Fibroblast of upper back skin (primary cell): ENCODE data around the gene PHF12.
A peak's percentile ranks its signal among the peaks of the same experiment; 100 is the strongest.
"Not testable (repeated sequence)": the region's sequence is repeated elsewhere in the genome, so short reads cannot be mapped to it uniquely, and the experiment has no call there.

ENCODE experiments used
- DNase-seq: peaks from one replicate; pipeline ENCODE4 v3.0.0-alpha.2; 2013

Gene PHF12

DNA sequence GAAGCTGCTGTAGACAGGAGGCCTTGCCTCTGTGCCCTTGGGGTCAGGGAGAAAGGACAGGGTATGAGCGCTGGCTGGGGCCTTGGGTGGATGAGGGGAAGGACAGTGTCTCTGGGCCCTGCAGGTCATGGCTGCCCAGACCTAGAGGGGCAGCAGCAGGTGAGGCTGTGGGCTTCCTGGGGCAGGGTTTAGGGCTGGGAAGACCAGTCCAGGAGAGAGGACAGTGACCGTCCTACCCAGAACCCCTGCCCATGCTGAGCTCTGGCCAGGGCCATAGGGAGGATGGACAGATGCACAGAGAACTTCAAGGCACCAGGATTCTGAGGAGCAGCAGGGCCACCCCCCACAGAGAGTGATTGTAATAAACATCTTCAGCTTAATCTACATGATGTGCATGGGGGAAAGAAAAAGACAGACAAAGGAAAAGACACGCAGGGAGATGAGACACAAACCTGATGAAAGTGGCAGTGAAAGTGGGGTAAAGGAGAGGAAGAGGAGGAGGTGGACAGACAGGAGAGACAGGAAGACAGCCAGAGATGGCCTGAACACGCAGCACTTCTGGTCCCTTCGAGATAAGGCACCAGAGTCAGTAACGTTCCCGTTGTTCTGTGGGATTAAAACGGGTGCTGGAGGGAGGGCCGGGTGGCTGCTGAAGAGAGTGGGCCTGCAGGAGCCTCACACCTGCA lies 71.3 kb downstream of the PHF12 start:
- no peak for DNase-seq

DNA sequence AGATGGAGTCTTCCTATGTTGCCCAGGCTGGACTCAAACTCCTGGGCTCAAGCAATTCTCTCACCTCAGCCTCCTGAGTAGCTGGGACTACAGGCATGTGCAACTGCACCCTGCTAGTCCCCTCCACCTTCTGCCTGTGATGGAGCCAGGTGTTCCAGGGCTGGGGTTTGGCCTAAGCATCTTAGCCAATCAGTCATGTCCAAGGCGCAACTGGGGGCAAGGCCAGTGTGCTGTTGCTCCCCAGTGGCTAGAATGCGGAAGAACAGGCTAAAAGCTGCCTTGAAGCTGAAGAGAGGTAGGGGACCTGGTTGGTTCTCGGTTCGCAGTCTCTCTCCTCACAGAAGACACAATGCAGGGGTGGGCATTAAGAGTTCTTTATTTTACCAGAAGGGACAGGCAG lies 72.3 kb downstream of the PHF12 start:
- peak; percentile 39 for DNase-seq

DNA sequence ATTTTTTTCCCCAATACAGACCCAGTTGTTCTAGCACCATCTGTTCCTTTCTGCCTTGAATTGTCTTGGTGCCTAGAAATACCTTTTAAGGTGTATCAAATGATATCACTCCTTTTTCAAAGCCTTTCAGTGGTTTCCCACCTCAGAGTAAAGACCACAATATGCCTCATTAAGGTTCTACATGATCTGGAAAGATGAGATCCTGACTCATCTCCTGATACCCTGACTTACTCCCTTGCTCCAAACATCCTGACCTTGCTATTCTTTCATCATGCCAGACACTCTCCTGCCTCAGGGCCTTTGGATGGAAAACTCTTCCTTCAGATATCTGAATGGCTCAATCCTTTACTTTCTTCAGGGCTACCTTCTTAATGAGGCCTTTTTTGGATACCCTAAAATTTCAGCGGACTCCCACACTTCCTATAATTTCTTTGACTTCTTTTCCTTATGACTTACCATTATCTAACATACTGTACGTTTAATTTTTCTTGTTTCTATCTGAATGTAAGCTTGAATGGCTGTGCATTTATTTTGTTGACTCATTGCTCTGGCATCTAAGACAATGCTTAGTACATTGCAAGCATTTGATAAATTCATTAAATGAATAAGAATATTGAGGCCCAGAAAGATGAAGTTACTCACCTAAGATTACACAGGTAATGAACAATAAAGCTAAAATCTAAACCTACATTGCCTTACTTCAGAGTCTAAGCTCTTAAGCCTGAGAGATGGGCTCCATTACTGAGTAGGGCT lies 73.0 kb downstream of the PHF12 start:
- no peak for DNase-seq

DNA sequence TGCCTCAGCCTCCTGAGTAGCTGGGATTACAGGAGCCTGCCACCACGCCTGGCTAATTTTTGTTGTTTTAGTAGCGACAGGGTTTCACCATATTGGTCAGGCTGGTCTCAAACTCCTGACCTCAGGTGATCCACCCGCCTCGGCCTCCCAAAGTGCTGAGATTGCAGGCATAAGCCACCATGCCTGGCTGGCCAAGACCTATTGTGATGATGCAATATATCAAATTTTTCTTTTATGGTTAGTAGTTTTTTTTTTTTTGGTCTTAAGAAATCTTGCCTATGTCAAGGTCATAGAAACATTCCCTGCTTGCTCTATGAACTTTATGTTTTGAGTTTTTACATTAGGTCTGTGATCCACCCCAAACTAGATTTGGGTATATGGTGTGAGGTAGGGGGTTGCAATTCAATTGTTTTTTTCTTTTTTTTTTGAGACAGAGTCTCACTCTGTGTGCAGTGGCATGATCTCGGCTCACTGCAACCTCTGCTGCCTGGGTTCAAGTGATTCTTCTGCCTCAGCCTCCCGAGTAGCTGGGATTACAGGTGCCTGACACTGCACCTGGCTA lies 74.1 kb downstream of the PHF12 start:
- DNase-seq, result not testable (repeated sequence)

DNA sequence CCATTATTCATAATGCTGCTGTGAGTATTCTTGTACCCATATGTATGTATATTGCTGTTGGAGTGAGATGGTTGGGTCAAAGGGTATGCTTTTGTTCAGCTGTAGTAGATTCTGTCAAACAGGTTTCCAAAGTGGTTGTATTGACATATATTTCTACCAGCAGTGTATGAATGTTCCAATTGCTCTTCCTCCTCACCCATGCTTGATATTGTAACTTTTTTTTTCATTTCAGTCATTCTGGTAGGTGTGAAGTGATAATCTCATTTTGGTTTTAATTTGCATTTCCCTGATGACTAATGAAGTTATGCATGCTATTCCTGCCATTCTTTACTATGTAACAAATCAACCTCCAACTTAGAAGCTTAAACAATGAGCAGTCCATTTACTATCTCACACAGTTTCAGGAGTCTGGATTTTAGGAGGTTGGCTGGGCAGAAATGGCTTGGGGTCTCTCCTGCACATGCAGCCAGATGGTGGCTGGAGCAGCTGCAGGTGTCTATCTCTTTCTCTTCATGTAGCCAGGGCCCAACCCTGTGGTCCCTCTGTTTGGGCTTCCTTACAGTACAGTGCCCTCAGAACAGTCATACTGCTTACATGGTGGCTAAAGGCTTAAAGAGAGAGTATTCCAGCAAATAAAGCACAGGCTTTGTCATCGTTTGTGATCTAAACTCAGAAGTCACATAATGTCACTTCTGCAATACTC lies 75.3 kb downstream of the PHF12 start:
- DNase-seq, result no peak

DNA sequence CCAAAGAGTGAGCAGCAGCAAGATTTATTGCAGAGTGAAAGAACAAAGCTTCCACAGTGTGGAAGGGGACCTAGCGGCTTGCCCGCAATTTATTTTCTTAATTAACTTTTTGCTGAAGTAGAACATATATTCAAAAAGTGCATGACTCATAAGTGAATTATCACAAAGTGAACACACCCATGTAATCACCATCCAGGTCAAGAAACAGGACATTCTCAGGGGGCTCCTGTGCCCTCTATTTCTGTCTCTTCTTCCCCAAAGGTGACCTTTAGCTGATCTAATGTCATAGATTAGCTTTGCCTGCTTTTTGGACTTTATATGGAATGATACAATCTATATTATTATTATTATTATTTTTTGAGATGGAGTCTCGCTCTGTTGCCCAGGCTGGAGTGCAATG lies 76.6 kb downstream of the PHF12 start:
- no peak for DNase-seq

DNA sequence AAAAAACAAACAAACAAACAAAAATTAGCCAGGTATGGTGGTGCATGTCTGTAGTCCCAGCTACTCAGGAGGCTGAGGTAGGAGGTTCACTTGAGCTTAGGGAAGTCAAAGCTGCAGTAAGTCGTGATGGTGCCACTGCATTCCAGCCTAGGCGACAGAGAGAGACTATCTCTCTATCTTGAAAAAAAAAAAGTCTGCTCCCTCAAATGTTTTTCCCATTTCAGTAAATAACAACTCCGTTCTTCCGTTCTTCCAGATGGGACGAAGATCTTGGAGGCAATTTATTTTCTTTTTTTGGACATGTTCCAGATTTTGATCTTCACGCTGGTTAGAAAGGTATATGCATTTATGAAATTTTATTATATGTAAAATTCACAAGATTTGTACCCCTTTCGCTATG lies 77.5 kb downstream of the PHF12 start:
- no peak for DNase-seq

DNA sequence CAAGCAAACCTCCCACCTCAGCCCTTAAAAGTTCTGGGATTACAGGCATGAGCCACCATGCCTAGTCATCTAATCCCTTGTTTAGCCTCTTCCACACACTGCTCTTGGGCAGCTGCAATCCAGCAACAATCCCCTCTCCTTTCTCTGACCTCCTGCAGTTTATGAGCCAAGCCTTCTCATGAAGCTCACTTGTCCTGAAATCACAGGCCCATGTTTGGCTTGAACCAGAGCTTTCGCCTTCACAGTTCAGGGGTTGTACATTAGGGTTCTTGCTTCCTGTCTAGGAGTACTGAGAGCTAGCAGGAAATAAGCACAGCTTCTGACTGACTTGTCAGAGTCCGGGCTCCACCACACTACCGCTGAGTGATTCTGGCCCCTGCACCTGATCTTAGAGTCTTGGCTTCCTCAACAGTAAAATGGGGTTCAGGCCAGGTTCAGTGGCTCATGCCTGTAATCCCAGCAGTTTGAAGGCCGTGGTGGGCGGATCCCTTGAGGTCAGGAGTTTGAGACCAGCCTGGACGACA lies 80.2 kb downstream of the PHF12 start:
- DNase-seq, result no peak

DNA sequence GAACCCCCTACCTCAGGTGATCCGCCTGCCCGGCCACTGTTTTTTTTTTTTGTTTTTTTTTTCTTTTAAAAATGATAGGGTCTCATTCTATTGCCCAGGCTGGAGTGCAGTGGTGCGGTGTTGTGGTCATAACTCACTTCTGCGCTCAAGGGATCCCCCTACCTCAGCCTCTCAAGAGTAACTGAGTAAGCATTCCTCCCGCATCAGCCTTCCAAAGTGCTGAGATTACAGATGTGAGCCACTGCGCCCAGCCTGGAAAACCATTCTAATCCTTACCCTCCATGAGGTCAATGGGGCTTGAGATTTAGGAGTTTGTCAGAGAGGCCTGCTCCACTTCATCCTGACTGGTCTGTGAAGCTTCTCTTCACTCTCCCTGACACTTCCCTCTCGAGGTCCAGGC lies 84.0 kb downstream of the PHF12 start:
- DNase-seq, result no peak

DNA sequence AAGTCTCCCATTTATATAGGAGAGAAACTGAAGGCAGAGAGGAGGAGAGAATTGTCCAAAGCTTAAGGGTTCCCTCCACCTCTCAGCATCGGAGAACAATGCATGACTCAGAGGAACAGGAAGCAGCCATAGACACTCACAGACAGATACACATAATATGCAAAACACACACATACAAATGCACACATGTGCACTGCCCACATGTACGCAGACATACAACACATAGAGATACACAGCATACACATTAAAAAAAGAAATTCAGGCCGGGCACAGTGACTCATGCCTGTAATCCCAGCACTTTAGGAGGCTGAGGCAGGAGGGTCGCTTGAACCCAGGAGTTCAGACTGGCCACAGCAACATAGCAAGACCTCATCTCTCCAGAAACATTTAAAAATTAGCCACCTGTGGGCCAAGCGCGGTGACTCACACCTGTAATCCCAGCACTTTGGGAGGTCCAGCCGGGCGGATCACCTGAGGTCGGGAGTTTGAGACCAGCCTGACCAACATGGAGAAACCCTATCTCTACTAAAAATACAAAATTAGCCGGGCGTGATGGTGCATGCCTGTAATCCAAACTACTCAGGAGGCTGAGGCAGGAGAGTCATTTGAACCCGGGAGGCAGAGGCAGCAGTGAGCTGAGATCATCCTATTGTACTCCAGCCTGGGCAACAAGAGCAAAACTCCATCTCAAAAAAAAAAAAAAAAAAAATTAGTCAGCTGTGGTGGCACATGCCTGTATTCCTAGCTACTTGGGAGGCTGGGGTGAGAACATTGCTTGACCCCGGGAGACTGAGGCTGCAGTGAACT lies 85.2 kb downstream of the PHF12 start:
- peak; percentile 20 for DNase-seq

DNA sequence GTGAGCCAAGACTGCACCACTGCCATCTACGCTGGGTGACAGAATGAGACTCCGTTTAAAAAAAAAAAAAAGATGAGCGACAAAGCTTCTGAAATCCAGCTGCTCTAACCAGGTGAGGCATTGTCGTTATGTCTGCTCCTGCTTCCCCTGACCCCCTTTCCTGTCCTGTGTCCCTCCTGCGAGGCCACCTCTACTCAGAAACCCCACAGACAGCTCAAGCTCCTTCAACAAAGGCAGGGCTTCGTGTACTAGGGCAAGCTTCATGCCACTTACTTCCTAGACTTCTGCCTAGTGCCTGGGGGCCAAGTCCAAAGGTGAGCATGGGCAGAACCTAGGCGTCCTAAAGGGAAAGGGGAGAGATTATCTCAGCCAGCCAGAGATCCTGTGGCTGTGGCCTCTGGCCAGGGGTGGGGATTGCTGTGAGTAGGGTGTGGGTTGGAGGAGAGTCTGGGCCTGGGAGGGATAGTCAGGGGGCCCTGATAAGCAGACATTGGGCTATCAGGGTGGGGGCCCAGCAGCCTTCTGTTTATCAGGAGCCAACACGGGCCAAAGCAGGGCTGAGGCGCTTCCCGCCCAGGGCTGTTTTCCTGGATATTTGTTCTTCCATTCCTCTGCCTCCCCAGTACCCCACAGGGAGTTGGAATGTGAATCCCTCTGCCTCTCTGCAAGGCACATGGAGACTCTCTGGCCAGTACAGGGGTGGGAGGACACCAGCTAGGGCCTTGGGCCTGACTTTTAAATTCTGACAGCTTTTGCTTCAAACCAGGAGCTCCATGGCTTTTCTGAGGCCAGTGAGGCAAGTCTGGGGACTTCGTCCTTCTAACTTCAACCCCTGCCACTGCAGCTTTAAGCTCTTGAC lies 86.1 kb downstream of the PHF12 start:
- no peak for DNase-seq

DNA sequence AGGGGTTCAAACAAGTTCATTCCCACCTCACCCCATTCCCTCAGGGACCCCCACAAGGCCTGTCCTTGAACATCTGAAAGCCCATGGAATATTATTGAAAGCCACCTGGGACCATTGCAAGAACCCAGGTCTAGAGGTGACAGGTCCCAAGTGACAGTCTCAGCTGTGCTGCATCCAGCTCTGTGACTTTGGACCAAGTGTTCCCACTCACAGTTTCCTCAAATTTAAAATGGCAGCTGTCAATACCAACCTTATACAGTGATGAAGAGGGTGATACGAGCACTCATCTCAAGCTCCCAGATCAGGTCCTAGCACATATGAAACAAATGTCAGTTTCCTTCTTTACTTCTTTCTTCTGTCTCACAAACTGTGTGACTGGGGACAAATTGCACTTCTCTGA lies 87.4 kb downstream of the PHF12 start:
- DNase-seq, result no peak

DNA sequence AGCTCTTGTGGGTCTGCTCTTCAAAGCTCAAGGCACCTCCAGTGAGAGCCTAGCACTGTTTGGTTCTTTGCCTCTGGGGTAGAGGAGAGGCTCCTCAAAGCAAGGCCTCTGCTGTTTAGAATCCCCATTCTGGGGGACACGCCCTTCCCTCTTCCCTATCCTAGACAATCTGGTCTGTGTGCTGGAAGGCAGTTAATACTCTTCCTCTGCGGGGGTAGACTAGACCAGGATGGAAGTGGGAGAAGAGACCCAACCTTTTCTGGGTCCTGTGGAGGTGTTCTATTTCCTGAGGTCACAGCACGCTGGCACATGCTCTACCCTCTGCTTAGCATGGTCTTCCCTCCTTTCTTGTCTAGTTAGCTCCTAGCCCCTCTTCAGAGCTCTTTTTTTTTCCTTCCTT lies 88.8 kb downstream of the PHF12 start:
- no peak for DNase-seq

DNA sequence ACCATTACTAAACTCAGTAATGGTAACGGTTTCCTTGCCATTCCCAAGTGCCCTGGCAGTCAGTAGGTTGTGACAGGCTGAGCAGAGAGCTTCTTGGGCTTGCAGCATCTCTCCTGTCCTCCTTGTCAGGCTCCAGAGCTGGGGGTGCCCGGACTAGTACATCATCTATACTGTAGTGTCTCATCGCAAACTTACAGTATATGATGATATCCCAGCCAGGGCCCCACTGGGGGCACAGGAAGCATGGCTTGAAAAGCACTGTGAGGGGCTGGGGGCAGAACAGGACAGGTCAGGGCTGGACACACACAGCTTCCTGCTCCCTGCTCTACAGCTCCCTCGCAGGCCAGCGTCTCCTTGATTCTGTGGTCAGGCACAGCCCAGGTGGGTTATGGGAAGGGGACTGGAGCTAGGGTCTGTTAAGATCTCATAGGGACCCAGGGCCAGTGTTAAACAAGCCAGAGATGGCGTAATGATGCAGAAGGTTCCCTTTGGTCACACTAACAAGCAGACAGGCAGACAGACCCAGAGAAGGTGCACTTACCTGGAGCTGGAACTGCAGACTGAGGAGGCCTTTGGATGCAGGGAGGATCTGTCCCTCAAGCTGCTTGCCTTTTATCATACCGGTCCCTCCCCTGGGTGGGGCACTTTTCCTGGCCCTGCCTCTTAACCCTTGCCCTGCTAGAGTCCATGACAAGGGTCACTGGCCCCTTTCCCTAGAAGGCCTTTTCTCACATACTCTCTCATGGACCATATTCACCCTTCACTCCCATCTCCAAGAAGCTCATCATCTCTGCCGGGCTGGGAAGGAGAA lies 89.7 kb downstream of the PHF12 start:
- no peak for DNase-seq

DNA sequence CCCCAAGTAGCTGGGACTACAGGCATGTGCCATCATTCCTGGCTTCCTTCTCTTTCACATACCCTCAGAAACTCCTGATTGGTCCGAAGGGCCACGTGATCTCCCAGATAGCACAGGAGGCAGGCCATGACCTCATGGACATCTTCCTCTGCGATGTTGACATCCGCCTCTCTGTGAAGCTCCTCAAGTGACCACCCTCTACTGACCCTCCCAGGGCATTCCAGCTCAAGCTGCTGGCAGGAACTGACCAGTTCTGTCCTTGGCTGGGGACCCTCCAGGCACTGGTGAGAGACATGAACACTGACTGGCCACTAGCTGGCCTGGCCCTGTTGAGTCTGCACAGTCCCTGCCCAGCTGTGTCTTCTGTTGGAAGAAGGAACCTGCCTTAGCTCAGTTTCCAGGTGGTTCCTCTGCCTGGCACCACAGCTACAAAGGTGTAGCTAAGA lies 90.9 kb downstream of the PHF12 start:
- no peak for DNase-seq

DNA sequence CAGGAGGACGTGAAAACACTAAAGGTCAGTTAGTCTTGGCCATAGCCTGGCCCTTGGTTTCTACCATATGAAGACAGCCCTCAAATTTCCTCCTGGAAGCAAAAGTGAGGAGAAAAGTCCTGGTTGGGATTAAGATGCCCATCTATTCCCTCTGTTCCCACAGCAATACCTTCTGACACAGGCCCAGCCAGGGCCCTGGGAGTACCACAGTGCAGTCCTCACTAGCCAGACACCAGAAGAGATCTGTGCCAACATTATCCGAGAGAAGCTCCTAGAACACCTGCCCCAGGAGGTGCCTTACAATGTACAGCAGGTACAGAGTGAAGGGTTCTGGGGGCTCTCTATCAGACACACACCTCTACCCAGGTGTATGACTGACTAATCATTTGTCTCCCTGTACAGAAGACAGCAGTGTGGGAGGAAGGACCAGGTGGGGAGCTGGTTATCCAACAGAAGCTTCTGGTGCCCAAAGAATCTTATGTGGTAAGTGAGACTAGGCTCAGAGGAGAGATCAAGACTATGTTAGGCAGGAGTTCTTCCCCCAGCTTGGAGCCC lies 92.4 kb downstream of the PHF12 start:
- no peak for DNase-seq

DNA sequence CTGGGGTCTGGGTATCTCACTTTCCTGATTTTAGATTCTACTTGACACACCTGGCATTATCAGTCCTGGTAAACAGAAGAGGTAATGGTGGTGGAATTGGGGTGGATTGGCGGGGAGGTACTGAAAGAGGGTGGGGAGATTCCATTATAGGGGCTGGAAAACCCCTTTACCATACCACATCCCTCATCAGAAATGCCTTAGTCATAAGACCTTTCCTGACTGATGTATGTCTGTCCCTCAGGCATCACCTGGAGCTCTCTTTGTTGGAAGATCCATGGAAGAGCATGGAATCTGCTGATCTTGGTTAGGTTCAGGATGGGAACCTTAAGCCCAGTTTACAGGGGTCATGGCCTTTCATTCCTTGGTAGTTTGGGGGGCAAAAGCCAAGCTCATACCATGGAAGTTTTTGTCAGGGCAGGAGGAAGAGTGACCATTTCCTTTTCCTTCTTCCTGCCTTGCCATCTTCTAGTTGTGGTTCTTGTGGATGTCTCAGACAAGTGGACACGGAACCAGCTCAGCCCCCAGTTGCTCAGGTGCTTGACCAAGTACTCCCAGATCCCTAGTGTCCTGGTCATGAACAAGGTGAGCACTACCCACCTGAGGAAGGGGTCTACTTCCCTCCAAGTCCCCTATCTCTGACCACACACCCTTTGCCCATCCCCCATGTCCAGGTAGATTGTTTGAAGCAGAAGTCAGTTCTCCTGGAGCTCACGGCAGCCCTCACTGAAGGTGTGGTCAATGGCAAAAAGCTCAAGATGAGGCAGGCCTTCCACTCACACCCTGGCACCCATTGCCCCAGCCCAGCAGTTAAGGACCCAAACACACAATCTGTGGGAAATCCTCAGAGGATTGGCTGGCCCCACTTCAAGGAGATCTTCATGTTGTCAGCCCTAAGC lies 93.2 kb downstream of the PHF12 start:
- no peak for DNase-seq

DNA sequence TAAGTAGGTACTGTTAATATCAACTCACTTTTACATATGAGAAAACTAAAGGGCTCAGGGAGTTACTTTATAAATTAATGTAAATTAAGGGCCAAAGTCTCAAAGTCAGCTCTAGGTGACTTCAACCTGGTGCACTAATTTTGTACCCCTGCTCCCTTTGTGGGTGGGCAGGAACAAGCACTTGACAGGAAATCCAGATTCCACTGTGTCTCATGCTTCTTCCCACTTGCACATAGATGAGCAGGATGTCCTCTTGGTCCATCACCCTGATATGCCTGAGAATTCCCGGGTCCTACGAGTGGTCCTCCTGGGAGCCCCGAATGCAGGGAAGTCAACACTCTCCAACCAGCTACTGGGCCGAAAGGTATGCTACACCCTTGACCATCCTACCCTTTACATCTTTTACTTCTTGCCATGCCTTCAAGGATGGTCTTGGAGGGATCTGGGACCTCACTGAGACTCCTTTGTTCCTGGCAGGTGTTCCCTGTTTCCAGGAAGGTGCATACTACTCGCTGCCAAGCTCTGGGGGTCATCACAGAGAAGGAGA lies 95.2 kb downstream of the PHF12 start:
- DNase-seq, result no peak

DNA sequence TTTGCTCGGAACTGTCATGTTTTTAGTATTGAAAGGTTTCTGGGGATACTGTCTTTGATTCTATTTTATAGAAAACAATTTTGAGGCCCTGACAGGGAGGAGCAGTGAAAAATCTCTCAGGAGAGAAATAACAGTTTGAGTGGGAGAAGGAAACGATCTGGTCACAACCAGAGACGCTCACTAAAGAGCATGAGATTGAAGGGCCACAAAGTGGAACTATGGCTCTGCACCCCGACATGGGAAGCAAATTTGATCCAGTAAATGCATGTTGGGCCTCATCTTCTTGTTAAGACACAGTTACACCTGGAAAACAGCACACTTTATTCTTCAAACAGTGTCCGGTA lies 96.0 kb downstream of the PHF12 start:
- no peak for DNase-seq
